ENCODE results near the gene PRKCB. TPM values are rescaled to one million over a fixed set of nuclear protein-coding genes. Genes with fewer than 3 reads are reported as not detected.
"Not testable (repeated sequence)": the region's sequence is repeated elsewhere in the genome, so short reads cannot be mapped to it uniquely, and the experiment has no call there.

PRKCB gene
- total RNA-seq, 6 donors from 2014 or later, result 9.6 to 28.0 (median 13.9) TPM

GRCh38 chr16:24098896-24099295 lies 263.1 kb downstream of the PRKCB start:
- H3K4me1 ChIP-seq, result no peaks in the 10 kb centered on the region
- no peaks in the 10 kb centered on the region for H3K36me3 ChIP-seq
- no peak overlapping the region for H3K4me3 ChIP-seq
- DNase-seq, result no peak
- H3K27ac ChIP-seq, result no peak overlapping the region
- H3K27me3 ChIP-seq, result no peaks in the 10 kb centered on the region
- no peaks in the 10 kb centered on the region for H3K9me3 ChIP-seq
- ATAC-seq (ENCODE audit: low FRiP score in 2 of 2), result no peak
- TF ChIP-seq CTCF (IDR thresholded peaks at IDR 0.05) (no peak), POLR2AphosphoS5 (IDR thresholded peaks at IDR 0.05) (no peak), EP300 (IDR thresholded peaks at IDR 0.05) (no peak), POLR2A (IDR thresholded peaks at IDR 0.05) (no peak)
- 65 to 68% methylated on average over 2 of the region's 2 CpGs for WGBS, 2 donors

GRCh38 chr16:24101431-24101830 lies 265.6 kb downstream of the PRKCB start:
- 72 to 93% methylated on average over 2 of the region's 2 CpGs for WGBS, 2 donors

GRCh38 chr16:24102209-24102660 lies 266.5 kb downstream of the PRKCB start:
- Histone ChIP-seq H3K9me3 (no peaks in the 10 kb centered on the region), H3K4me1 (no peaks in the 10 kb centered on the region), H3K36me3 (no peaks in the 10 kb centered on the region), H3K4me3 (no peak overlapping the region), H3K27me3 (no peaks in the 10 kb centered on the region), H3K27ac (no peak overlapping the region)
- ATAC-seq (ENCODE audit: low FRiP score in 2 of 2), result peak in 1 of 2 donors; percentile 35
- no peak for TF ChIP-seq POLR2AphosphoS5 (IDR thresholded peaks at IDR 0.05)
- TF ChIP-seq CTCF (IDR thresholded peaks at IDR 0.05), result no peak
- no peak for TF ChIP-seq POLR2A (IDR thresholded peaks at IDR 0.05)
- TF ChIP-seq EP300 (IDR thresholded peaks at IDR 0.05), result no peak
- WGBS, 2 donors, result 51 to 62% methylated on average over 4 of the region's 4 CpGs
- DNase-seq, result no peak

More at GRCh38 chr16:24101431-24101830, 265.6 kb downstream of the PRKCB start:
- Histone ChIP-seq H3K9me3 (no peaks in the 10 kb centered on the region), H3K36me3 (no peaks in the 10 kb centered on the region), H3K4me3 (no peak overlapping the region), H3K27ac (no peak overlapping the region), H3K4me1 (no peaks in the 10 kb centered on the region), H3K27me3 (no peaks in the 10 kb centered on the region)
- DNase-seq (no peak), ATAC-seq (ENCODE audit: low FRiP score in 2 of 2) (peak in 1 of 2 donors; percentile 23)
- no peak for TF ChIP-seq POLR2AphosphoS5 (IDR thresholded peaks at IDR 0.05)
- TF ChIP-seq POLR2A (IDR thresholded peaks at IDR 0.05), result no peak
- TF ChIP-seq CTCF (IDR thresholded peaks at IDR 0.05), result no peak
- TF ChIP-seq EP300 (IDR thresholded peaks at IDR 0.05), result no peak

- ATAC-seq (ENCODE audit: low FRiP score in 2 of 2); H3K27ac ChIP-seq; H3K36me3 ChIP-seq; H3K9me3 ChIP-seq; DNase-seq; H3K4me1 ChIP-seq; H3K27me3 ChIP-seq; H3K4me3 ChIP-seq: not testable (repeated sequence)
- whole genome bisulfite sequencing, 2 donors, result 92 to 98% methylated on average over 2 of the region's 2 CpGs
Observed at GRCh38 chr16:24105471-24105870, 269.7 kb downstream of the PRKCB start.

- H3K4me3 ChIP-seq; H3K27me3 ChIP-seq; DNase-seq; H3K27ac ChIP-seq; H3K36me3 ChIP-seq; ATAC-seq (ENCODE audit: low FRiP score in 2 of 2); H3K9me3 ChIP-seq; H3K4me1 ChIP-seq: not testable (repeated sequence)
- WGBS, 2 donors, result 69 to 88% methylated on average over 1 of the region's 1 CpG
Observed at GRCh38 chr16:24108090-24108489, 272.3 kb downstream of the PRKCB start.

- WGBS, 2 donors, result 89 to 96% methylated on average over 3 of the region's 3 CpGs
- Histone ChIP-seq H3K4me1 (no peaks in the 10 kb centered on the region), H3K27me3 (no peaks in the 10 kb centered on the region), H3K36me3 (no peaks in the 10 kb centered on the region), H3K9me3 (no peaks in the 10 kb centered on the region), H3K4me3 (no peak overlapping the region), H3K27ac (no peak overlapping the region)
- ATAC-seq (ENCODE audit: low FRiP score in 2 of 2) (no peak), DNase-seq (no peak)
- TF ChIP-seq CTCF (IDR thresholded peaks at IDR 0.05), result no peak
- no peak for TF ChIP-seq POLR2AphosphoS5 (IDR thresholded peaks at IDR 0.05)
- TF ChIP-seq EP300 (IDR thresholded peaks at IDR 0.05), result no peak
- no peak for TF ChIP-seq POLR2A (IDR thresholded peaks at IDR 0.05)
Observed at GRCh38 chr16:24111724-24112302, 276.0 kb downstream of the PRKCB start.

All from upper lobe of left lung (tissue), 6 donors.